ACC112 (cell line): Measurements from ENCODE around the gene PPARGC1A.

Experiments used
- H2AFZ ChIP-seq: fragments of 200-600 bp; sonication (generic); one replicate; pipeline ENCODE4 v1.6.0; 2017; ENCODE audit warnings: antibody characterized with exemption, low read length; ENCODE audit not compliant: unreplicated experiment
- H3K27ac ChIP-seq: fragments of 200-600 bp; sonication (generic); 2 replicates; pipeline ENCODE4 v1.5.1; 2014; ENCODE audit warnings: low read depth, mild to moderate bottlenecking, antibody characterized with exemption, low read length, moderate library complexity
- H3K27me3 ChIP-seq: fragments of 200-600 bp; sonication (generic); 2 replicates; pipeline ENCODE4 v1.6.1; 2014; ENCODE audit warnings: mild to moderate bottlenecking, antibody characterized with exemption, low read length, moderate library complexity, mixed read lengths; ENCODE audit not compliant: insufficient read depth
- H3K36me3 ChIP-seq: fragments of 200-600 bp; sonication (generic); 2 replicates; pipeline ENCODE4 v1.6.1; 2016; ENCODE audit warnings: mild to moderate bottlenecking, antibody characterized with exemption, low read length, moderate library complexity, mixed read lengths; ENCODE audit not compliant: insufficient read depth
- H3K4me1 ChIP-seq: fragments of 200-600 bp; sonication (generic); one replicate; pipeline ENCODE4 v1.6.1; 2016; ENCODE audit warnings: low read length, mixed read lengths; ENCODE audit not compliant: insufficient read depth, unreplicated experiment, control insufficient read depth
- H3K4me3 ChIP-seq: fragments of 200-600 bp; sonication (generic); 2 replicates; pipeline ENCODE4 v1.5.1; 2014; ENCODE audit warnings: mild to moderate bottlenecking, low read depth, low read length
- H3K79me2 ChIP-seq: fragments of 200-600 bp; sonication (generic); one replicate; pipeline ENCODE4 v1.6.0; 2016; ENCODE audit warnings: low read length; ENCODE audit not compliant: control insufficient read depth, unreplicated experiment, insufficient read depth

The PPARGC1A gene

DNA sequence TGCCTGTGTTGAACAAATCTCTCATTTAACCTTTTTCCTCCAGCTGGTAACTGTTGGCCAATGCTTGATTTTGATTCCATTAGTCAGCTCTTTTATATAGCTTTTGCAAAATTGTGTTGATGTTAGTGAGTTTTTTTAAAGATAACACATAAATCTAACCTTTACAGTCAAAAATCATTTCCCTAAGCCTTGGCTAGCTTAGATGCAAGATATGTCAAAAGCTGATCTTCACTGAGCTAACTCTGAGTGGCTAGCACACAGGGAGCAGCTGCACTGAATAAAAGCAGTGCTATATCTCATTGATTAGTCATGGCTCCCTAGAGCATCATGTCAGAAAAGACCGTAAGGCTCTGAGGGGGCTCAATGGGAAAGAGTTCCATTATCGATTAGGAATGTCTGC lies 78.7 kb downstream of the PPARGC1A start:
- Histone ChIP-seq H3K79me2 (no peaks in the 10 kb centered on the region), H3K27me3 (no peaks in the 10 kb centered on the region), H3K27ac (no peak overlapping the region), H2AFZ (no peak overlapping the region), H3K4me1 (no peaks in the 10 kb centered on the region), H3K36me3 (no peaks in the 10 kb centered on the region), H3K4me3 (no peak overlapping the region)

DNA sequence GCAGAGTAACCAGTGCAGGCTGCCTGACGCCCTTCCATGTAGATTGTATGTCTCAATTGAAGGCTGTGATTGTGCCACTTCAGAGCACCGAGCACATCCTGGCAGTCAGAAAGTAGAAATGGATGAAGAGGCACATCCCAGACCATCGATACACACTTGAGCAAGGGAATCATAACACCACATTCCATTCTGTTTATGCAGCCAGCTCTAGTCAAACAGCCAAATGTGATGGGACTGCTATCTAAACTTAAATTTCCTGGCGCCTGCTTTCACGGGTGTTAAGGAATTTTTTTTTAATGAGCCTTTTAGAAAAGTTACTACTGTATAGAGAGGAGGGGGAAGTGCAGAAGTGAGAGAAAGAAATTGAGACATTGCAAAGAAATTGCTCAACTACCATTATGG lies 84.4 kb downstream of the PPARGC1A start:
- H3K27ac ChIP-seq = no peak overlapping the region
- H3K36me3 ChIP-seq = no peaks in the 10 kb centered on the region
- H2AFZ ChIP-seq = no peak overlapping the region
- no peaks in the 10 kb centered on the region for H3K79me2 ChIP-seq
- no peaks in the 10 kb centered on the region for H3K27me3 ChIP-seq
- no peak overlapping the region for H3K4me3 ChIP-seq
- no peaks in the 10 kb centered on the region for H3K4me1 ChIP-seq

DNA sequence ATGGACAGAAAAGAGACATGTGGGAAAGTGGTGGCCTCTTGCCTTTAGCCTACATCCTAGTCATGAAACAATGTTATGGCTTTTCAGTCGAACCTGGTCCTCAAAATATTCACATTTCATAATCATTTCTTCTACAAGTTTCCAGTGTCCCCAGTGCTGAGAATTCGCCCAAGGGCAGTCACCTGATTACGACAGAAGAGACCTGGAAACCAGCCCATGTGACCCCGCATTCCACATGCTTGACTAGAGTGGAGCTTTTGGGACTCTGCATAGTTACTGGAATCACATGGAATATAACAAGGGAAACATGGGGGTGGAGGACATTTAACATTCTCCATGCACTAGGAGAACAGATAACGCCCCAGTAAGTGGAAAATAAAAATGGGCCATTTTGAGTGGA lies 100.1 kb downstream of the PPARGC1A start:
- Histone ChIP-seq H3K4me3 (0 out of 2 replicates have a peak overlapping the region, but pooled peaks have one; percentile 7), H3K4me1 (peaks cover 27% of the 10 kb centered on the region), H3K27me3 (no peaks in the 10 kb centered on the region), H2AFZ (peak overlapping the region; percentile 20), H3K27ac (peak overlapping the region; percentile 91), H3K79me2 (no peaks in the 10 kb centered on the region), H3K36me3 (no peaks in the 10 kb centered on the region)

DNA sequence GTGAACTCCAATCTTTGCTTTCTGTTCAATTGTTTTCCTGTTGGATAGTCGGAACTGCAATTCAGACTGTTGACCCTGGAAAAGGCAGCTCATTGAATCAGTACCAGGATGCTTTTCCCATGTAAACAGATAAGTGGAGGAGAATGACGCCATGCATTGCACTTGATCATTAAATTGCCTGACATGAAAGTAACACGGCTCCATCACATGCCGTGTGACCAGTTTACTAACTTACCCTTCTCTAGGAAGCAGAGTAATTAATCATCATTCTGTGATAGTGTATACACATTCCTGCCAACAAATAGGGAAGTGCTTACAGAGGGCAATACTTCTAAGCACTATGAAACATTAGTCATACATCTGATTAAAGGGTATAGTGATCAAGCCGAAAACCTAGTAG lies 101.4 kb downstream of the PPARGC1A start:
- no peak overlapping the region for H3K4me3 ChIP-seq
- no peaks in the 10 kb centered on the region for H3K36me3 ChIP-seq
- H3K79me2 ChIP-seq = no peaks in the 10 kb centered on the region
- H3K27ac ChIP-seq = peak overlapping the region; percentile 91
- H3K4me1 ChIP-seq = peaks cover 27% of the 10 kb centered on the region
- no peaks in the 10 kb centered on the region for H3K27me3 ChIP-seq
- H2AFZ ChIP-seq = no peak overlapping the region

DNA sequence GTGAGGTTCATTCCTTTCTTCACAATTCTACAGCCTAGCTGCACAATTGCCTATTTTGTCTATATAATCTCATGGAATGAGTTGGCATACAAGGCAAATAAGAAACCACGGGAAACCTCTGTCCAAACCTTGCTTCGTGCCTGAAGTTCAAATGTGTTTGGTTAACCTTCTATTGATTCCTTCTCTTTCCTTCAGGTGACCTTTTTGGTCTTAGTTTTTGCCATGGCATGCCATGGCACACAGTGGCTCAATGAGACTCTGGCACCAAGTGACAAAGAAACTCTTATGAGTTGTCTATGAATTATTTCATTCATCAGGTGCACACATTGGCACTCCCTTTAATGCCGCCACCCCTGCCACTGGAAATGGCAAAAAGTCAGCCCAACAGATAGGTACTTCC lies 101.8 kb downstream of the PPARGC1A start:
- H2AFZ ChIP-seq = no peak overlapping the region
- H3K4me1 ChIP-seq = peaks cover 31% of the 10 kb centered on the region
- no peaks in the 10 kb centered on the region for H3K79me2 ChIP-seq
- H3K36me3 ChIP-seq = no peaks in the 10 kb centered on the region
- H3K27me3 ChIP-seq = no peaks in the 10 kb centered on the region
- no peak overlapping the region for H3K4me3 ChIP-seq
- H3K27ac ChIP-seq = peak overlapping the region; percentile 91; the same call in 1 of the 2 replicates

DNA sequence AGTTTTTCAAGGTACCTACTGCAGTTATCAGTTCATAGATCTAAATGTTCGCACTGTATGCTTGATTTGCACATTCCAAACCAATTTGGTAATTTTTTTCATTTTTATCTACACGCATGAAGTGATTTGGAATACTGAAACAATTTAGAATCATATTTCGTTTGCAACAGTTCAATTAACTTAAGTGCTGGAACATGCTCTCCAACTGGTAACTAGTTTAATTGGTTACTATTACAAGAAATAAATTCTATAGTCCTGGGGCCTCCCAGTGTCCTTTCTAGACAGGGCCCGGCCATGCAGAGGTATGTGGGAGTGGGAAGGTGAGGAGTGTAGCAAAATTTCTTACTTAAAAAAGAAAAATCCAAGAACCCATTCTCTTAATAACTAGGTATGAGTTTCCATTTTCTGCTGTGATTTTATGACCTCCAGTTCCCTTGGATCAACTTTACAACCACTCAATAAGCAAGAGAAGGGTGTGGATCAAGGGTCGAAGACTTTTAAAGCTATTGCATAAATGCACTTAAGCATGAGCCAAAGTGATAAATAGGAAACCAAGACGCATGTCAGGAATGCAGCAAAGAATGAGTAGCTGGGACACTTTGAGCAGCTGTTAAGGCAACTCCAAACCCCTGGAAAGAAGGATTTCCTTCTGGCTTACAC lies 106.9 kb downstream of the PPARGC1A start:
- no peaks in the 10 kb centered on the region for H3K79me2 ChIP-seq
- H2AFZ ChIP-seq = no peak overlapping the region
- no peak overlapping the region for H3K4me3 ChIP-seq
- H3K4me1 ChIP-seq = peaks cover 5% of the 10 kb centered on the region
- no peaks in the 10 kb centered on the region for H3K27me3 ChIP-seq
- H3K36me3 ChIP-seq = no peaks in the 10 kb centered on the region
- H3K27ac ChIP-seq = no peak overlapping the region

DNA sequence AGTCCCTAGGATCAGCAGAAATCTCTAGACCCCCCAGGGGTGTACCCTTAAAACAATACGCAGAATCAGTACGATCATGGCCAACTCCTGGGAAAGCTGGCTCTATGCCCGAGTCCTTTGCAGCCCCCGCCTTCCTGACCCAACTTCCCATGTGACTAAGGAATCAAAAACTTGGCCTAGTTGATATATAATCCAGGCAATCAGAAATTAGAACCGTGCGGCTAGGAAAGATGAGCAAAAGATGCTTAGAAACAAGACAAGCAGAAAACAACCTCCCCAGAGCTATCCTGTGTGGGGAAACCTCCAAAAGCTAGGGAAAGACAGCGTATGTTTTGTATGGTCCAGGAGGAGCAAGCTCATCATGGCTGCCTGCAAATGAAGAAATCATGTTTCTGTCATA lies 110.0 kb downstream of the PPARGC1A start:
- Histone ChIP-seq H3K4me1 (peaks cover 5% of the 10 kb centered on the region), H3K79me2 (no peaks in the 10 kb centered on the region), H3K27me3 (no peaks in the 10 kb centered on the region), H3K36me3 (no peaks in the 10 kb centered on the region), H3K27ac (no peak overlapping the region), H2AFZ (peak overlapping the region; percentile 85), H3K4me3 (no peak overlapping the region)

DNA sequence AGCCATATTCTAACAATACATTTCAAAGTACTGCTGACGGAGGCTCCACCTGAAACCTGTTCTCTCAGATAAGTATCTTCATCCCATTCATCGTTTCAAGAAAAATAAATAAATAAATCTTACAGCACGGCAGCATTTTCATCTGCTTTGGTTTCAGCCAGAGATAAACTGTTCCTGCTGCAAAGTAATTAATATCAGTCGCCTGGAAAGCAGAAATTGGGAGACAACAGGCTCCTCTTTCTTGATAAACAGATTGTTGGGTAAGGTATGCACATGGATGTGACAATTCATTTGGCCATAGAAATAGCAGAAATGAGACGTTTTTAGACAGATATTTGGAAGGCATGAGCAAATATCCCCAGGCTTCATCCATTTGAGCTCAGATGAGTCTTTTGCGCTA lies 110.4 kb downstream of the PPARGC1A start:
- H3K27ac ChIP-seq = no peak overlapping the region
- no peak overlapping the region for H3K4me3 ChIP-seq
- no peaks in the 10 kb centered on the region for H3K79me2 ChIP-seq
- peaks cover 5% of the 10 kb centered on the region for H3K4me1 ChIP-seq
- H3K27me3 ChIP-seq = no peaks in the 10 kb centered on the region
- H2AFZ ChIP-seq = peak overlapping the region; percentile 85
- no peaks in the 10 kb centered on the region for H3K36me3 ChIP-seq

DNA sequence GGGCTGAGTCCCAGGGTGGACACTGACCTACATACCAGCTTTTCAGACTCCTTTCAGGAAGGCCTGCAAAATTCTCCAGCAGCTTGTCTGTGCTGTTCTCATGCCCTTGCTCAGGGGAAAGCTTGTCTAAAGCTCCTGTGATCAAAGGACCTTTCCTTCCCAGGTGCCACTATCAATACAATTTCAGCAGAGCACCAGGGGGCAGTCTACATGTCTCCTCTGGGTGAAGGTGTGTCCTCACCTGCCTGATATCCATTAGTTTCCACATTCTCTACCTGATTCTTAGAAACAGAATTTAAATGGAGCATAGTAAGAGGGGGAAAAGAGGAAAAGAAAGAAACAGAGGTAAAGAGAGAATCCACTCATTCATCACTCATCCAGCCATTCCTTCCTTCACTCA lies 114.2 kb downstream of the PPARGC1A start:
- Histone ChIP-seq H3K79me2 (no peaks in the 10 kb centered on the region), H3K27me3 (no peaks in the 10 kb centered on the region), H3K36me3 (no peaks in the 10 kb centered on the region), H3K27ac (no peak overlapping the region), H3K4me1 (no peaks in the 10 kb centered on the region), H3K4me3 (no peak overlapping the region), H2AFZ (no peak overlapping the region)

DNA sequence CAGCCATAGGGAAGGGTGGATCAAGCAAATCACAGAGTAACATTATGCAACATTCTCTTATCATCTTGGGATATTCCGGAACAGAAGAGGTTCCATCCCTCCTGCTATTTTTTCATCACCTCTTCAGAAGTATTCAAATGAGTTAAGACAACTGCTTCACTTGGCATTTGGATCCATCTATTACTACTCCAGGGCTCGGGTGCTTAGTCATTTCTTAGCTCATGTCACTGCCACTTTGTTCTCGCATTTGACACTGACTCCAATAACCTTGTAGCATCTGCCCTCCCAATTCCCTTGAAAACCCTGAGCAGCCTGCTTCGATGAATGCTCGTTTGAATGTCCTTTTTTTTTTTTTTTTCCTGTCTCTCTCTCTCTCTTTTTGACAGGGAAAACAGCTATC lies 114.9 kb downstream of the PPARGC1A start:
- peaks cover 5% of the 10 kb centered on the region for H3K4me1 ChIP-seq
- no peaks in the 10 kb centered on the region for H3K27me3 ChIP-seq
- H3K36me3 ChIP-seq = no peaks in the 10 kb centered on the region
- H3K4me3 ChIP-seq = no peak overlapping the region
- no peaks in the 10 kb centered on the region for H3K79me2 ChIP-seq
- H2AFZ ChIP-seq = no peak overlapping the region
- no peak overlapping the region for H3K27ac ChIP-seq

DNA sequence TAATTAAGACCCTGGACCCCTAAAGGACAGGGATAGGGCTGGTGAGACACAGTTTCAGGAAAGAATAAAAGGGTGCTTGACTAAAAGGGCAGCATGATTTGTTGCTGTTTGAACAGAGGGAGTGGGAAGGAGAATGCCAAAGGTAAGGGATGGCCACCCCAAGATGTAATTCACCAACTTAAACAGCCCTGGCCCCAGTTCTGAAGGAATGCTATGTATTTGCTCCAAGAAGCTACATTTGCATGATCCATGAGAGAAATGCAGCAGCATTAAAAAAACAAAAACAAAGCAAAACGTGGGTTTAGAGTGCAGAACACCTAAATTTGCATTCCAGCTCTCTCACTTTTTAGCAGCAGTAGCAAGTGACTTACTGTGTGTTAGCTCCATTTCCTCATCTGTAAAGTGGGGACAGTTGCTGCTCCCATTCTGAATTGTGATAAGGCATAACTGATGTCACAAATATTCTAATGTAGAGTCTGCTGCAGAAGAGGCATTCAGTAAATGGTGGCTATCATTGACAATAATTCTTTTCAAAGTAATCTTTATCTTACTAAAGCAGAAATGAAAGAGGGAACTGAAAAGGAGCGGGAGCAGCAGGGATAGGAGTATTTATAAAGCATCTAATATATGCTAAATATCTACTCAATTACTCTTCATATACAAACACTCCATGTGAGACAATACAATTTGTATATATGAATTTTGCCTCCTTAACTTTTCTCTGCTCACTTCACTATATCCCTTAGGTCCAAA lies 115.8 kb downstream of the PPARGC1A start:
- no peak overlapping the region for H3K27ac ChIP-seq

More for the DNA sequence above, 115.8 kb downstream of the PPARGC1A start:
- no peaks in the 10 kb centered on the region for H3K27me3 ChIP-seq
- H3K79me2 ChIP-seq = no peaks in the 10 kb centered on the region
- no peaks in the 10 kb centered on the region for H3K36me3 ChIP-seq
- peaks cover 12% of the 10 kb centered on the region for H3K4me1 ChIP-seq
- no peak overlapping the region for H2AFZ ChIP-seq
- no peak overlapping the region for H3K4me3 ChIP-seq
